Activated CD4-positive, alpha-beta T cell treated with anti-CD3 and anti-CD28 coated beads, Interleukin-10, Interleukin-2, amounts not matched to agents 100 ng/mL and 50 ng/mL, durations not matched to agents 16 hours and 8 hours (primary cell): ENCODE measurements around the gene EPHA10.

ENCODE experiments used
- DNase-seq: peaks from one replicate; pipeline ENCODE4 v3.0.0-alpha.2; 2020

EPHA10 gene

GRCh38 chr1:37732111-37732780 is 32.7 kb downstream of the EPHA10 start:
- DNase-seq, result no peak

- DNase-seq, result no peak
These were observed 33.5 kb downstream of the EPHA10 start for GRCh38 chr1:37731312-37732019.

DNA sequence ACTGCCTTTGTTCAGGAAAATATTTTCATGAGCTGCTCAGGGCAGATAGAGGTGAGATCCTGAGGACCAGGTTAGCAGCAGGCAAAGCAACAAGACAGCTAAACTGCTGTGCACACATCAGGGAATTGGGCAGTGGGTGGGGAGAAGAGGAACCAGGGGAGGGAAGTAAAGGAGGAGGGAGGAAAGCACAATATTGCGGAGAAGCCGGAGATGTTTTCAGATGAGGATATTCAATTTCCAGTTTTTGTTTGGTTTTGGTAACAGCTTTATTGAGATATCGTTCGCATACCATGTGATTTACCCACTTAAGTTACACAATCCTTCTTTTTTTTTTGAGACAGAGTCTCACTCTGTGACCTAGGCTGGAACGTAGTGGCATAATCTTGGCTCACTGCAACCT is 34.5 kb downstream of the EPHA10 start:
- DNase-seq, result no peak

DNA sequence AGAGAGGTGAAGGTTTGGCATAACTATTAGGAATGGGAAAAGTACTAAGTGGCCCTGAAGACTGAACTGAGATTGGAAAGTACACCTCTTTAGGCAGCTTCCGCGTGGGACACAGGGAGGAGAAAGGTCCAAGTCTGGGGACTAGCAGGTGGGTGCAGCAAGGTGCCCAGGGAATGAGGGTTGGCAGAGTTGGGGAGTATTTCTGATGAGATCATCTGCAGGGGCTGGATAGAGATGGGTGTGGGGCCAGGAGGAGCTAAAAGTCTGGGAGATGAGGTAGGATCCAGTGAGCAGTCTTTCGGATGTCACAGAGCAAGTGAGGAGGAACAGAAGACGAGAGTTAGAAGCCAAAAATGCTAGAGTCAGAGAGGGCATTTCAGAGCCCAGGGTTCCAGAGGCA is 36.5 kb downstream of the EPHA10 start:
- DNase-seq, result no peak

DNA sequence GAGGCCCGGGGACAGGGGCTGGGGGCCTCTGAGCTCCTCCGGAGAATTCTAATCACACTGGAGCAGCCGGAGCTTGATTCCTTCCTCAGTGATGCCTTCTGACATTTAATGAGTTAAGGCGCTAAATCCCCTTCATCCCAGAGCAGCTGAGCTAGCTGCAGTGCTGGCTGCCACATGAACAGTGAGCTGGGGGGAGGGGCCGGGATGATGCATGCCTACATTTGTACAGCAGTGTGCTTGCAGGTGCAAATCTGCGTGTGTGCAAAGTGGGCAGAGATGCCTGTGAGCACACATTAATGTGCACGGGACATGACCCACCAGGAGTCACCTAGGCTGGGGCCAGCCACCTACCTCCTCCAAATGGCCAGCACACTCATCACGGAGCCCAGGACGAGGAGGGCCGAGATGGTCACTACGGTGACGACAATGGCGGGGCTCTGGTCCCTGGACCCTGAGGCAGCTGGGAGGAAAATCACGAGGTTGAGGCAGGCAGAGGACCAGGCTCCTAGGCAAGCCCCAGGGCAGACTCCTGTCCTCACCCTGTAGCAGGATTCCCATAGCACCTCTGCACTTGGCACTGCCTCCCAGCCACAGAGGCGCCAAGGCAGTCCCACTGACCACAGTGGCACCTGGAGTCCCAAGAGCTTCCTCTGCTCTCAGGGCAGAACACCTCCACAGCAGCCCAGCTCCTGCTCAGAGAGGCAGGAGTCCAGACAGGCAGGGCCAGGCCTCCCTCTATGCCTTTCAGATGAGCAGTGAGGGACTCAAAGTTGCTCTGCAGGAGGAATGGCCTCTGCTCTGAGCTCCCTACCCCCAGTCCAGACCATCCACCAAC is 38.0 kb downstream of the EPHA10 start:
- no peak for DNase-seq

DNA sequence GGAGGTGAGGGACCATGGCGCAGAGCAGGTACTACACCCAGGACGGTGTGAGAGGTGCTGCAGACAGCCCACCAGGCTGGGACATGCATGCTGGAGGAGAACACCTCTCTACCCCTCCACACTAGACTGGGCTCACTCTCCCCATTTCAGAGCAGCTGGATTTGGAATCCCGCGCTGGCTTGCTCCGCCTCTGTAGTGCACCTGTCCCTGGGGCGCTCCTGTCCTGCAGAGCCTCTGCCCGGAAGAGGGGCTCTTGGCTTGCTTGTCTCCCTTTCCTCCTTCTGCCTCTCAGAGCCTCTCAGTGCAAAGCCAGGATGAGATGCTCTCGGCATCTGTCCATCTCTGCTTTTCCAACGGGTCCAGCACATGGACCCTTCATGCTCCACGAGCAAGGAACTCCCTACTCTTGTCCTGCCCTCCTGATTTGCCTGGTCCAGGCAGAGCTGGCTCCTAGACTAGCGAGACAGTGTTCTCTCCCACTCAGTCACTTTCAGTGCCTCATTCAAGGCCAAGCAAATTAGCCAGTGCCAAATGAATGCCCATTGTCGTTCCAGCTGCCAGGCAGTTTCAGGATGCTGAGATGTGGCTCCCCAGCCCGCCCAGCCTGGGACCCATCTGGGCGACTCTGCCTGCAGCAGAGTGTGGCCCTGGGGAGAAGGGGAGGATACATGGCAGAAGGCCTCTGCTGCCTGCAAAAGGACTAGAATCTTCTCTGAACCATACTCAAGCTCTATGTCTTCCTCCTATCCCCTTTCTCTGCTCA is 38.9 kb downstream of the EPHA10 start:
- DNase-seq, result no peak

GRCh38 chr1:37724575-37724974 is 40.3 kb downstream of the EPHA10 start:
- DNase-seq, result no peak

DNA sequence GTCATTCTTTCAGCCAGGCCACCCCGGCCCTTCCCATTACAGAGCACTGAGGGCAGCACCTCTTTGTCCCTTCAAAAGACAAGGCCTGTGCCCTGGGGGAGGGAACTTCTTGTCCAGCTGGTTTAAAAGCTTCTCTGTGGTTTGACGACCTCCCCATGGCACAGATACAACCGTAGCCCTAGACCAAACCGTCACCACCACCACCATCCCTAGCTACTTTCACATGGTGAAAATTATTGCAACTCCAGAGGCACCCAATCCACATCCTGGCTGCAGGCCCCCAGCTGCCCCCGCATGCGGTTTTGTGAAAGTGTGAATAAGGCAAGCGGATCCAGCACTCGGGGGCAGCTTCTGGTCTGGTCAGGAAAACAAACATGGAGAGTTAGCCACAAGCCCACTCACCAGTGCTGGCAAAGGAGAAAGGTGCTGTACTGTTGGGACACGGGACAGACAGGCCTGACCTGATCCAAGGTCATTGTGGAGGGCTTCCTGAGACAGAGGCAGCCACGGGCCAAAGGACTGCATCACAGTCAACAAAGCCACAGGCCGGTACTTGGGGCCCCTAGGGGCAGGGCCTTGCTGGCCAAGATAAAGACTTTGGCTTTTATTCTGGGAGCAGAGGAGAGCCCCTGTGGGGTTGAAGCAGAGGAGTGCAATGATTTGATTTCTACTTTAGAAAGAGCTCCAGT is 41.4 kb downstream of the EPHA10 start:
- DNase-seq, result no peak

- DNase-seq, result no peak
These were observed 41.9 kb downstream of the EPHA10 start for GRCh38 chr1:37723072-37723389.

GRCh38 chr1:37722181-37723071 is 42.5 kb downstream of the EPHA10 start:
- no peak for DNase-seq

- DNase-seq, result no peak
These were observed 43.4 kb downstream of the EPHA10 start for GRCh38 chr1:37721565-37721964.

DNA sequence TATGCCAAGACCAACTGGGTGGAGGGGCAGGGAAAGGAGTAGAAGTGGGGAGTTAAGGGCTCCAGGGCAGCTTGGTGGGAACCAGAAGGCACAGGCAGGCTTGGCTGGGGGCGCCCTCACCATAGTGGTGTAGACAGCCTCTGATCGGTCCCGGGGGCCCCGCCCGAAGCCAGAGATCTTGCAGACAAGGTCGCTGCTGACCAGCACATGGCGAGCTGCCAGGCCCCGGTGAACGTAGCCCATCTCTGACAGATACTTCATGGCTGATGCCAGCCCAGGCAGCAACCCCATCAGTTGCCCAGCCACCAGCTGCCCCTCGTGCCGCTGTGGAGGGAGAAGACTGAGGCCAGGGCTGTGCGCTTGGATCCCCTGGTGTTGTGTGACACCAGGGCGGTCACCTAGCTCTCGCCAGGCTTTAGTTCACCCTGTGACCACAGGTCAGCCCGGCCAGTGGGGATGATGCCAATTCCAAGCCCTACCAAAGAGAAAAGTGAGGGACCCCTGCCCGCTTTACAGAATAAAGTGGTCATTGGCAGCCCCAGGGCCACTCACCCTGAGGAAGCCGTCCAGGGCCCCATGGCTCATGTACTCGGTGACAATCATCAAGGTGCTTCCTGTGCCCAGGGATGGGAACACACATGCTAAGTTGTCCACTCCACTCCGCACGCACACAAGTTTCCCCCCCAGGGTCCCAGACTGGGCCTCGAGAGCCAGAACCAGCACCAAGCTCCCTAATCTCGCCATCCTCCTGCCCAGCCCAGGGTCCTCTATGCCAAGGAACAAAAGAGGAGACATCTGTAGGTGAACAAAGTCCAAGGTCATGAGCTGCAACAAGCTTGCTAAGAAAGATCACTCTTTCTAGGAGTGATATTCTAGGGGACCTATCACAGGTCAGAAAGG is 44.4 kb downstream of the EPHA10 start:
- no peak for DNase-seq

- DNase-seq, result no peak
These were observed 45.2 kb downstream of the EPHA10 start for GRCh38 chr1:37719572-37720195.

DNA sequence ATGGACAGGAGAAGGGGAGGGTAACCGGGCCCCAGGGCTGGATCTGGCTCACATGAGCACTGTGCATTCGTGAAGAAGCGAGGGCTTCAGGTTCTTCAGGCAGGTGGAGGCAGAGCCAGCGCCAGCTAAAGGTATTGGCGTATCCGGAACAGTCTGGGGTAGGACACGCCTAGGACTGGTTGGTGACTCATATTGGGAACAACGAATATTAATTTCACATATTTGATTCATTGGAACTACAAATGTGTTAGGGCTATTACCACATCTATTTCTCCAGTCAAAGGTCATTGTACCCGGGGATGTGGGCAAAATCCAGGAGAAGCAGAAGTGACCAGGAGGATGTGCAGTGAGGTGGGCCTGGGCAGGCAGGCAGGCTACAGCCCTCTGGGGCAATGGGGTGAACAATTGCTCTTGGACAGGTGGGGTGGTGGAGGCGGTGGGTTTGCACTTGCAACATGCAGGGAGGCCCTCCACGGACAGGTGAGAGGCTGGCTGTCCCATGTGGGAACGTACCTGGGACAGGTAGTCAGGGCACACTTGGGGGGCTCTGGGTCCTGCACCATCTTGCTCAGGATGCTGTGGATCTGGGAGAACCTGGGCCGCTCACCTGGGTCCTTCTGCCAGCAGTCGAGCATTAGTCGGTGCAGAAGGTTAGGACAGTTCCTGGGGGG is 45.9 kb downstream of the EPHA10 start:
- DNase-seq, result no peak

DNA sequence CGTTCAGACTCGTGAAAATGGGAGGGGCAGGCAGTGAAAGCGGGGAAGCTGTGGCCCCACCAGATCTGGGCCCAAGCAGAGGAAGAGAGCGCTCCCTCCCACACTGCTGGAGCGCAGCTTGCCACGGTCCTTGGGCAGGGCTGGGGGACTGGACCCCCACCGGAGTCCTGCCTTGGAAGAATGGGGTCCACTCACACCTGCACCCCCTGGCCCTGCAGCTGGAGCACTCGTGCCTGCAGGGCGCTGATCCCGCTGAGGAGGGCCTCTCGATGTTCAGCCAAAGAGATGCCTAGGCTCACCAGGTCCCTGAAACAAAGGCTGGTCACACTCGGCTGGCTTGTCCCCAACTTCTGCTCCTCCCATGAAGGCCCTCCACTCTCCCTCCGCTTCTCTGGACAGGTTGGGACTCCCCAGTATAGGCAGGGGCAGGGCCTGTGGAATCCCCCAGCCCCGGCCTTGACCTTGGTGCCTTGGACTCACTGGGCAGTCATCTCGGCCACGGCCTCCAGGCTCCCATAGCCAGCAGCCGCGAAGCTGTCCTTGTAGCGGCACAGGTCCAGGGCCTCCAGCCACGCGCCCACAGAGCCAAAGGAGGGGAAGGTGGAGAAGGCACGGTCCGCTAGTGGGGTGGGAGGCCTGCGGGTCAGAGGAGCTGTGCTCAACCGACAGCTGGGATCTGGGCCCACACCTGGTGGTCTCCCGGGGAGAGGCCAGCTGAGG is 46.6 kb downstream of the EPHA10 start:
- no peak for DNase-seq

DNA sequence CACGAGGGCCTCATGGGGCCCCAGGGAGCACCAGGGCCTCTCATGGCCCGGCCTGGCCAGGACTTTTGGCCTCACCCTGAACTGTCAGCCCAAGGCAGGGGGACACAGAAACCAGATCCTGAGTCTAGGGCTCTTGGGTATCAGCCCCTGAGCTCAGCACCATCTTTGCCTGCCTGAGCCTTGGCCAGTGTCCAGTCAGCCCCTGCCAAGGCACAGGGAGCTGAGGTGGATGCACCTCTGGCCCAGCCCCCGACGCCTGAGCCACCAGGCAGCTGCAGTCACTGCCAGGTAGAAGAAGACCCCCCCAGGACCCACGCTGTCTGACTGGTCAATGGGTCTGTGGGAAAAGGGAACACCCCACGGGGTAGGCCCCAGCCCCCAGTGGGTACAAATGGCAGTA is 47.3 kb downstream of the EPHA10 start:
- no peak for DNase-seq

DNA sequence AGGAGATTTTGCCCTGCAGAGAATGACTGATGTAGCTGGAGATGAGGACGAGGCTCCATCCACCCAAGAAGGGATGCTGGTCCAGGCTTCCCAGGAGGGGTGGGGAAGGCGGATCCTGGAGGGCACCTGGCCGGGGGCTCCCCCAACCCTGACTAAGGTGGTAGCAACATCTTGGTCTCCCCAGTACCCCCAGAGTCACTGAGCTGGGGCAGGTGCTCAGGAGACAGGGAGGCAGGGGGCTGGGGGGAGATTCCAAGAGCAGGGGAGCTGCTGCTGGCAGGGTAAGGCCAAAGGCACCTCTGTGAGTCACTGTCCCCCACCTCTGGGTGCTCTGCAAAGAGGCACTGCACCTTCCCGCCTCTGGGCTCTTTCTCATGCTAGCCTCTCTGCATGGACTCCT is 48.6 kb downstream of the EPHA10 start:
- DNase-seq, result no peak

DNA sequence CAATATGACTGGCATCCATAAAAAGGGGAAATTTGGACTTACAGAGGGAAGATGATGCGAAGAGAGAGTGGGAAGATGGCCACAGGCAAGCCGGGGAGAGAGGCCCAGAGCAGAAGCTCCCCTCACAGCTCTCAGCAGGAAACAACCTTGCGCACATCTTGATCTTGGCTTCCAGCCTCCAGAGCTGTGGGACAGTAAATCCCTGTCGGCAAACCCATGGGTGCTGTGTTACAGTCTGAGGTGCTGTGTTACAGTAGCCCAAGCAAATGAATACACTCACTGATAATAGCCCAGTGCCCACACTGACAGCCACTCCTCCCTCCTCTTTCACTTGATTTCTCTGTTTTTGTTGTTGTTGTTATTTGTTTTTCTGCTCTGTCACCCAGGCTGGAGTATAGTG is 50.2 kb downstream of the EPHA10 start:
- DNase-seq, result no peak

- no peak for DNase-seq
These were observed 50.7 kb downstream of the EPHA10 start for GRCh38 chr1:37714226-37714625.
